Activated CD8-positive, alpha-beta memory T cell treated with anti-CD3 and anti-CD28 coated beads for 4 hours (primary cell): ENCODE measurements around the gene PLD1.
"Not testable (repeated sequence)": the region's sequence is repeated elsewhere in the genome, so short reads cannot be mapped to it uniquely, and the experiment has no call there.

ENCODE experiments used
- DNase-seq, 2 donors: peaks; one replicate each; pipeline ENCODE4 v3.0.0-alpha.2; 2020; ENCODE audit warnings: low read depth in 2 of 2

Gene PLD1

DNA sequence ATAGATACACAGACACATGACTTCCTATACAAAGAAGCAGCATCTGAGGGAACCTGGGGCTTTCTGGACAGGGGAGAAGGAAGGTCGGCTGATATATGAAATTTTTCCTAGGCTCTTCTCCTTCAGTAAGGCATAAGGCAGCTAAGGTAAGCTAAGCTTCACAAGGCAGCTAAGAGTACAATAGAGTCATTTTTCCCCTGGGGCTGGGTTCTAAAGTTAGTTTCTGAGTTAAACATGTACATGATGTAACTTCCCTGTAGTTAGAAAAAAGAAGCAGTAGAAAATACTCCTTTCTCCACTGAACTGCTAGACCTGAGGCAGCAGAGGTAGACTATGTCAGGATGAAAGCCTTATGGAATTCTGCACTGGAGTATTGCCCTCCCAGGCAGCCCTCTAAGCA, 109.6 kb downstream of the PLD1 start:
- DNase-seq = no peak

DNA sequence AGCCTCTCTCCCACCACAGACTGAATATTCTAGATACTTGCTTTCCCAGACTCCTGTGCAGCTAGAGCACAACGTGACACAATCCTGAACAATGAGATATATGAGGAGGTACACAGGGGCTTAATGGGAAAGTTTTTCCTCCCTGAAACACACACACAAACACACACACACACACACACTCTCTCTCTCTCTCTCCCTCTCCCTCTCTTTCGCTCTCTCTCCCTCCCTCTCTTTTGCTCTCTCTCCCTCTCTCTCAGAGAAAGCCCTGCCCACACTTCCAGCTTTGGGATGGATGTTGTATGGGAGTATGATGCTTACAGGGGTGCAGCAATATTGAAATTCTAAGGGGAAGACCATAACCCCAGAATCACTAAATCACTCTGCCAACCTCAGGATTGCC, 110.1 kb downstream of the PLD1 start:
- DNase-seq = no peak

DNA sequence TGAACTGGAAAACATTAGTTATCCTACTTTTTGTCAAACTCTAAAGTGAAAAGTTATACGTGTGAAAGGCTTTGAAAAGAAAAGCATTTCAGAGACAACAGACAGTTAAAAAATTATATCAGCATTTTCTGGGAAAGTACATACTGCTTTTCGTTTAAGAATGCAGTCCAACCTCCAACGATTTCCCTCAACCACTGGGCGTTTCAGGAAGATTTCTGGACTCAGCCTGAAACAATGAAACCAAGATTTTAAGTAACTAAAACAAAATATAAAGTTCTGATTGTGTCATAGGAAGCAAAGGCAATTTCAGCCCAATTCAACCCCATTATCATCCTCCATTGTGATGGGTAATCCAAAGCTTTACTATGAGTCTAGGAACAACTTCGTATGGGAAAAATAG, 110.7 kb downstream of the PLD1 start:
- DNase-seq = no peak

DNA sequence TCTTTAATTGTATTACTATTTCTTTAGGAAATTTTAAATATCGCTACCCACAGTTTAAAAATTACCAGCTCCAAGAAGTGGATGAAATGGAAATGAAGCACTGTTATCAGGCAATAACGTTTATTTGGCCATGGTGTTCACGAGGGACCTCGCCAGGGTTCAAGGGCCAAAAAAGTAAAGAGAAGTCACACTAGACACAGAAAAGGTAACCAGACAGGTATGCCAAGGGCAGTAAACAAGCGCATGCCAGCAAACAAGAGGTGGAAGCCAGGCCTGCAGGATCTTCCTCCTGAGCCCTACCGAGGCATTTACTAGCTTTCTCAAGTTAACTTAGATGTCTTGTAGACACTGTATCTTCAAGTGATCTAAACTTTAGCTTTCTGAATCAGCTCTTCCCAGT, 113.5 kb downstream of the PLD1 start:
- DNase-seq = no peak

DNA sequence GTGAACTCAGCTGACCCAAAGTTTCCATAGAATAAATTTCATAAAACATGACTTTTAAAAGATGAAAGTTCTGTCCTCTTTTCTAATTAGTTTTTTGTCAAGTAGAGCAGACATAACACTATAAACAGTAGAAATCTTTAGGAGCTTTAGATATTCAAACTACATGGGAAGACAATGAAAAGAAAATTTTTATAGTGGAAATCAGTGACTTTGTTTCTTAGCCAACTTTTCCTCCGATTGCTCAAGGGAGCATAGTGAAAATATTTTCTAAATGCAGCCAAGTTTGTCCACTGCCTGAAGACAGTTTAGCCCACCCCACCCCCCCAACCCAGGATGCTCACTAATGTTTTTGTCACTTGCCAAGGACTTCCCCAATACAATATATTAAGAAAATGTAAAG, 114.9 kb downstream of the PLD1 start:
- DNase-seq = no peak

DNA sequence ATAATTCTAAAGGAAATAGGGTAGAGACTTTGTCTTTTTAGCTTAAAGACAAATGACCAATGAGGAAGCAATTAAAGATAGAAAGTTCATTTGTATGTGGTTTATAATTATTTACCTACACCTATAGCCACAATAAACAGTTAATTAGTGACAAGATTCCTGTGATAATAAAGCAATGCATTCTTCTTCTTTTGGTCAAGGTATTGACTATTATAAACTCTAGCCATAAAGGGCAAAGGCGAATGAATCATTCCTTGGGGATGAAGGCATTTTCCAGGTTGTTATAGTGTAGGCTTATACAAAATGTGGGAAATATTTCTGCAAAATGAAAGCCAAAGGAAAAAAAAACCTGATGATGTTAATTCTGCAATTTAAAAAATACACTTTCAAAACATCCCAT, 115.4 kb downstream of the PLD1 start:
- DNase-seq = no peak

DNA sequence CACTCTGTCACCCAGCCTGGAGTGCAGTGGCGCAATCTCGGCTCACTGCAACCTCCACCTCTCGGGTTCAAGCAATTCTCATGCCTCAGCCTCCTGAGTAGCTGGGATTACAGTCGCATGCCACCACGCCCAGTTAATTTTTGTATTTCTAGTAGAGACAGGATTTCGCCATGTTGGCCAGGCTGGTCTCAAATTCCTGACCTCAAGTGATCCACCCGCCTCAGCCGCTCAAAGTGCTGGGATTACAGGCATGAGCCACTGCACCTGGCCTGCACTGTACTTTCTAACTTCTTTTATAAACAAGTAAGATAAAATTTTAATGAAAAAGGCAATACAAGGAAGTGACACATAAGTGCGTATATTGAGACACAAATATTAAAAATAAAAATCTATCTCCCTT, 117.7 kb downstream of the PLD1 start:
- not testable (repeated sequence) for DNase-seq

DNA sequence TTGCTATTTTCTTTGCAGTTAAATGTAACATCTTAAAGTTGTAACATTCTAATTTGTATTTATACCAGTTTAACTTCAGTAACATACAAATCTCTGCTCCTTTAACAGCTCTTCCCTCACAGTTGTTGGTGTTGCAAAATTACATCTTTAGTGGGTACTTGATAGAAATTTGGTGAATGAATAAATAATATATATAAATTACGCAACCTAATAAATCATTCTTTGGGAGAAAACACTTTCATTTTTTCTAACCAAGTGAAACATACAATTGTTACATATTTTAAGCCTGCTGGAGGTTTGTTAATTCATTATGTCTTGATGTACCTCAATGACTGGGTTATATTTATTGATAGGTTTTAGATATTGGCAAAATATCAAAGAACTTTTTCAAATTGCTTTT, 118.8 kb downstream of the PLD1 start:
- no peak for DNase-seq

DNA sequence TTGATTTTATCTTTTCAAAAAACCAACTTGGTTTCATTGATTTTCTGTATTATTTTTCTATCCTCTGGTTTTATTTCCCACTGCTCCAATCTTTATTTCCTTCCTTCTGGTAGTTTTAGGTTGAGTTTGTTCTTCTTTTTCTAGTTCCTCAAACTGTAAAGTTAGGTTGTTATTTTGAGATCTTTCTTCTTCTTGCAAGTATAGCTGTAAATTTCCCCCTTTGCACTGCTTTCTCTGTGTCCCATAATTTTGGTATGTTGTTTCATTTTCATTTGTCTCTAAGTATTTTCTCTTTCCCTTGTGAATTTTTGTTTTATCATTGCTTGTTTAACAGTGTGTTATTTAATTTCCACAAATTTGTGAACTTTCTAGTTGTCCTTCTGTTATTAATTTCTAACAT, 120.0 kb downstream of the PLD1 start:
- no peak for DNase-seq

DNA sequence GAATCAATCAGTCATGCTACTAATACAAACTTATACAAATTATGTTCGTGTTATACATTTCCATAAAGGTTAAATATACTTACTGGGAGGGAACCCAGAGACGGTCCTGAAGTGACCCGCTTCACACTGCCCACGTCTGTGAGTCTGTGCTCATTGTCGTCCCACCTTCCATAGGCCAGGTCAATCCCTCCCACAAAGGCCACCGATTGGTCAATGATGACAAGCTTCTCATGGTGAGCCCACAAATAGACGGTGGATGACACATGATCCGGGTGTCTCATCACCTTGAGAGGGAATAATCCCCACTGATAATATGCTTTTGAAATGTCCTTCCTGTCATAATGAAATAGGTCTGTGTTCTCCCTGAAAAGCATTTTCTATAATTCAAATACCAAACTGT, 121.7 kb downstream of the PLD1 start:
- DNase-seq = no peak

DNA sequence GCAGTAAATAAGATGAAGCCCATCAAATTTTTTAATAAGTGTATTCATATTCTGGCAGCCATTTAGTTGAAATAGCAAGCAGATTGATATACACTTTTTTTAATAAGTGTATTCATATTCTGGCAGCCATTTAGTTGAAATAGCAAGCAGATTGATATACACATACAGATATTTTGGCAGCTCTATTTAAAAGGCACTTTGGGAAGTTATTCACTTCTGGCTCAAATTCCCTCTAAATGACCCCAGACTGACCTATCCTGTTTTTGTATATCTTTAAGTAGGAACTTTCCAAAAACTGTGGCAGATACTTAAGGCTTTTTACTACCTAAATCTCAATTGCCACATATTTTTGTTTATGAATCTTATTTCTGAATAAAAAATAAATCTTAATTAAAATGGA, 122.3 kb downstream of the PLD1 start:
- no peak for DNase-seq

DNA sequence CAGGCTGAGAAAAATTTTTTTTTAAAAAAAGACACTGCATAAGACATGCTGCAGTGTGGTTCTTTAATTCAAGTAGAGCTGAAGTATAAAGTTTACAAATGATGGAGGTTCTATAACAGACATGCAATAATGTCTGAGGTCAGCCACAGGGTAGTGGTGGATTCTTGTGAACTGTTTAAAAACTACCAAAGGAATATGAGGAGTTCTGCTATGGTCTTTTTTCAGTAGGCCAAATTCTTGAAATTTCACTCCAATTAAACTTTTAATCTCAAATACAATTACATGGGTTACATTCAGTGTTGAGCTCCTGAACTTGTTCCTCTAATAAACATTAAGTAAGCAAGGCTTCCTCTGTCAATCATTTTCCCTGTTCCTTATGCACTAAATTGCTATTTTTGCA, 122.7 kb downstream of the PLD1 start:
- no peak for DNase-seq

DNA sequence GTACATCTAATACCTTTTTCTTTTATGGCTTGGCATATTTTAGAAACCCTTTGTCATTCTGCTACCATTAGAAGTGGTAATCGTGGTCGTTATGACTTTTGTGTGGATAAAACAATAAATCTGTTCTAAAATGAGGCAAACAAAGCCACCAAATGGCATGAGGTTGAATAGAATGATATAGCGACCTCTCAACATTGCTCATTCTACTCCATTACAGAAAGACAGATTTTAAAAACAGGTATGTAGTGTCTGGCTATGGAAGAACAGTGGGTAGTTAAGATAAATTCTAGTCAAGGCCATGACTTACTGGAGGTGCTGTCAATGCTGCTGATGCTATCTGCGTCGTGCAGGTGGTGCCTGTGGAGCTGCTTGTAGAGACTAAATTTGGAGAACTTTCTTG, 123.2 kb downstream of the PLD1 start:
- DNase-seq = no peak

DNA sequence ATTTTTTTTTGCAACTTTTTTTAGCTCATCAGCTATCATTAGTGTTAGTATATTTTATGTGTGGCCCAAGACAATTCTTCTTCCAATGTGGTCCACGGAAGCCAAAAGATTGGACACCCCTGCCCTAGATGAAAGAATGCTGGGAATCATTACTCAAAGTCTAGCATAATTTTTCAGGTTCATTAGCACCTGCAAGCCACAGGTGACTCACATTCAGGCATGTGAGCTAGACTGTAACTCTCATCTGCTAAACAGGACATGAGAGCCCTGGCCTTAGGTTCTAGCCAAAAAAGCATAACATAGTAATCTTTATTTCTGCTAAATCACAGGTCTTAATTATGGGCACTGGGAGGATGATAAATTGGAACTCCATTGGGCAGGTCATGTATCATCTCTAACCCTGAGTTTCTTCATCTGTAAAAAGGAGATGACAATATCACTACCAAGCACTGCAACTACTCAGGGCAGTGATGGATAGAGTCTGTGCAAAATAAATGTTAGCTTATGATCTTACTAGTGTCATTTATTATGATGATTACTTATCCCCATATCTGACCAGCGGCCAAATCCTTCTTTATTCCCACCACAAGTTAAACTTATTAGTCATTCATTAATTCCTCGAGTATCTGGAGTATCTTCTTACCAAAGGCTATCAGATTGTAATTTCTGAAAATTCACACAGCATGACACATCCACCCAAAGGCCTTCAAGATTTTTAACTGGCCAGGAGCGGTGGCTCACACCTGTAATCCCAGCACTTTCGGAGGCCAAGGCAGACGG, 125.0 kb downstream of the PLD1 start:
- no peak for DNase-seq

DNA sequence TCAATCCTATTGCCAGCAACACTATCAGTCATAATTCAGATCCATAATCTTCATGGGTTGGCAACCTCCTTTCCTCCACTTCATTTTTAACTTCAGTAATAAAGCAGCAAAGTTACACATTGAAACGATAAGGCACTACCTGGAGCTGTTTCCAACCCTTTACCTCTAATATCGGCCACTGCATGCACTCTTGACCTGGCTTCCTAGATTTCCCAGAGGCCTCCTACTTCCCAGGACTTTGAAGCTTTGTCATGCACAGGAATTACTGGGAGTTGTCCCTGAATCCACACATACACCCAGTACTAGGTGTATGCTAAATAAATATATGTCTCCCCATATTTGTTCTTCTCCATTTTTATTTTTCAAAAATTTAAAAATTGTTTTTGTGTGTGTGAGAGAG, 126.1 kb downstream of the PLD1 start:
- DNase-seq = no peak

DNA sequence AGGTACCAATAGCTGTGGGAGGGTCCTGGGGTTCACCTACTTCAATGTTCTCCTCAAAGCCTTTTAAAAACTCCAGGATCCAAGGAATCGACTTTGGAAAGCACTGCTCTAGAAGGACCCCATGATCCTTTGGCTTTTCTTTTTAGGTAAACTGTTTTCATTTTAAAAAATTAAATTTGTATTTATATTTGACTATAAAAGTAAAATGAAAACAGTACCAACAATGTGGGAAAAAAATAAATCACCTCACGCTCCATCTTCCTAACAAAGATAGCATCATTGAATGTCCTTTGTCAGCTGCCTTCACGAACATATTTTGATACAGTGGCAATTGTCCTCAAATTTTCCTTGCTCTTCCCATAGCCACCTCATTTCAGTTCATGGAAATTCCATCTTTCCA, 127.5 kb downstream of the PLD1 start:
- no peak for DNase-seq

DNA sequence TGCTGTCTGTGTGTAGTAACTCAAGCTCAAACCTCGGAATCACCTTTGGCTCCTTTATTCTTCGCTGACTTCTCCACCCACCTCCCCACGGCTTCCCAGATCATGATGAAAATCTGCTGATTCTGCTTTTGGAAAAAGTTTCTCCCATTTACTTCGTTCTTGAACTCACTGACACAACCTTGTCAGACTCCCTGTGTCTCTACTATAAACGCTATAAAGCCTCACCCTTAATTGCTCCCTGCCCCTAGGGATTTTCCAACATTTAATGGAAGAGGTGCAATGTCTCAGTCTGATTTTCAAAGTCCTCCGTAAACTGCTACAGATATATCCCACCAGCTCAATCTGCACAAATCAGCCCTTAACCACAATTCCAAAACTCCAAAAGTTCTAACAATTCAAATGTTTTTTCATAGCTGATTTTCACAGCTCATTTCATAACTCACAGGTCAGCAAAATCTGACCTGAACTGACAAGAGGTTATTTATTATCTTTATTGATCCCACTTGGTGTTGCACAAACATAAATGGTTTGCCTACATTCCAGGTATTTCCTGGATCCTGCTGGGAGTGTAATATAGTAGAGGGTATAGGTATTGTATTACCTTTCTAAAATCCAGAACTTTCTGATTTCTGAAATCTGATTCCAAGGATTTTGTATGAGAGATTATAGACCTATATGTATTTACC, 129.4 kb downstream of the PLD1 start:
- no peak for DNase-seq

DNA sequence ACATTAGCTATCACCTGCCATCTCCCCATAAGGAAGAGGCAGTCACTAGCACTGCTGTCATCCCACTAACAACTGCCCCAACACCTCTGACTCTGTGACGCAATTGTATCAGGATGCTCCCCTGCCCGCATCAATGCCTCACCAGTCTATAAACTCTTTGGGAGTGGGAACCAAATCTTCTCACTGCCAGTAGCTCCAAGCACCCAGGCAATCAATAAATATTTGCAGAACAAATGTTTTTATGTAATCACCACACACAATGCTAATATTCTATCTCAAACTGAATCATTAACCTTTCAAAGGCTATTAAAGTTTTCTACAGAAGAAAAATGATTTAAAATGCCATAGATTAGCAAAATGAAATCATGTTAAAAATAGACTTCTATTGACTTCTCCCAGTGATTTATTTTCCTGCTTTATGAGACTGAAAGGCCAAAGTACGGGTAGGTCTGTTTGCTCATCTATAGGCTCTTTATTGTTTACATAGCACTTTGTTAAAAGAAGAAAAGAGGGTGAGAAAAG, 131.3 kb downstream of the PLD1 start:
- no peak for DNase-seq

DNA sequence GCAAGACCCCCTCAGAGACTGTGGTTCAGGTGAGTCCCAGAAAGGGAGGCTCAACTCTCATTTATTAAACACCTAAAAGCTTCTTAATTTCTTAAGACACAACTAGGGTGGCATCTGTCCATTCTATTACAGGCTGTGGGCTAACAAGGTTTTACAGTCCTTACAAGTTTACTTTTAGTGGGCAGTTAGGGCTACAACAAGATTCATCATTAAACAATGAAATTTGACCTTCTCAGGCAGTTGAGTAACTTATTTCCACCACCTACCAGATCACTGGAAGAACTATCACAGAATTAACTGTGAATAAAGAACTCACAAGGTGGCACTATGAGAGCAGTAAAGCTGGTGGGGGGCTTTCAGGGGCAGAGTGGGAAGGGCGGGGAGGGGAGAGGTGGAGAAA, 132.6 kb downstream of the PLD1 start:
- DNase-seq = no peak

DNA sequence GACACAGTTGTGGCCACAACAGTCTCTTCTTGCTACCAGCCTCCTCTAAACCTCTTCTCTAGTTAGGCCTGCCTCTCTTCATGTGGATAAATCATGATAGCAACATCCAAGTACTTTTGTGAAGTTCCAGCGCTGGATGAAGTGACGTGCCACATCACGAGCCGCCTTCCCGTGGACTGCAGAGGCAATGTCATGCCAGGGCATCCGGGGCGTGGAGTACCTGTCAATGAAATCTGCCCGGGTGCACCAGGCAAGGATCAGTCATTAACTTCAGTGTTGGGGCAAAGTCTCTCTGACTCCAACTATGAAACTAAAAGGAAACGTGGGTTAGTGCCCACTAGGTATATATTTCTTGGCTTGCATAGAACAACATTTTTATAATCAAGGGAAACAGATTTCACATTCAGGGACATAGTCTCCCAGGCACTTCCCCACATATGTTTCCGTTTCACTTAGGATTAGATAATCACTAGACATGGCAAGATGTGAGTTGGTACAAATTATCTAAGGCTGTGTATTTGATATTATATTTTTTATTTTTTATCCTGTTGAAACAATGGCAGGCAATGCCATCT, 133.6 kb downstream of the PLD1 start:
- DNase-seq = no peak

DNA sequence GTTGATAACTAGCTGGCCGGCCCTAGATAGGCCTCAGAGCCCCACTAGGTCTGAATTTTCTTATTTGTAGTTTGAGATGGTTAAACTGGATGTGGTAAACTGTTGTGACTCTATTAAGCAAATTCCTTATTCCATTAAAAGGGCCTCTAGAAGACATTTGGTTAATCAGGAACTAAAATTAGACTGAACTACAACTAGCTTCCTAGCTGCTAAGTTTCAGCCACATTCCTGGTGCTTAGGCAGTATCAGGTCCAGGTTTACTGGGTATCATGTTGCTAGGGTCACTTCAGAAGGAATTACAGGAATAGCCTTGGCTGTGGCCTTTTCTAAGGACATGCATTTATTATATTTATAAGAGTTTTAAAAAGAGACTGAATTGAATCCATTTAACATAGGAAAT, 136.3 kb downstream of the PLD1 start:
- no peak for DNase-seq

DNA sequence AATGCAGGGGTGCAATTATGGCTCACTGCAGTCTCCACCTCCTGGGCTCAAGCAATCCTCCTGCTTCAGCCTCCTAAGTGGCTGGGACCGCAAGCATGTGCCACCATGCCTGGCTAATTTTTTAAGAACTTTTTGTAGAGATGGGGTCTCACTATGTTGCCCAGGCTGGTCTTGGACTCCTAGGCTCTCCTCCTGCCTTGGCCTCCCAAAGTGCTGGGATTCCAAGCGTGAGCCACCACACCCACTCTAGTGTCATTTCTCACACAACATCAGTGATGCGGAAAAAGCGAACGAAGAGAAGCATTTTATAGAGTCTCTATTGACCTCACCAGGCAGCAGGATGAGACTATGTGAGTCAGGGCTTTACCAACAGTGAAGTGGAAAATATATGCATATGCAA, 137.7 kb downstream of the PLD1 start:
- DNase-seq = no peak

DNA sequence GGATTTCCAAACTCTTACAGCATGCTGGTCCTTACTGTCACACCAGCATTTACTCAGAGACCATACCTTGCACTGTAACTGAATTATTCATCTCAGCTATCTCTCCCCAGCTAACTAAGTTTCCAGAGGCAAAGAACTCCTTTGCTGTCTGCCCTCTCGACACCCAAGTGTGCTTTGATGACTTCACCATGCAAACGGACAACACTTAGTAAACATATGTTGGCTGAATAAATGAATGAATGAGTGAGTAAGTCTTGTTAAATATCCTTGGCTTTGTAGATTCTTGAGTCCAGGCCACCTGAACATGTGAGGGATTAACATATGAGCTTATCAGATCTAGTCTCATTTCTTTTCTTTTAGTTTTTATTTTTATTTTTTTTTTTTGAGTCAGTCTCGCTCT, 138.2 kb downstream of the PLD1 start:
- no peak for DNase-seq
